ENCODE measurements around the gene GPRC5A.

The GPRC5A gene

DNA sequence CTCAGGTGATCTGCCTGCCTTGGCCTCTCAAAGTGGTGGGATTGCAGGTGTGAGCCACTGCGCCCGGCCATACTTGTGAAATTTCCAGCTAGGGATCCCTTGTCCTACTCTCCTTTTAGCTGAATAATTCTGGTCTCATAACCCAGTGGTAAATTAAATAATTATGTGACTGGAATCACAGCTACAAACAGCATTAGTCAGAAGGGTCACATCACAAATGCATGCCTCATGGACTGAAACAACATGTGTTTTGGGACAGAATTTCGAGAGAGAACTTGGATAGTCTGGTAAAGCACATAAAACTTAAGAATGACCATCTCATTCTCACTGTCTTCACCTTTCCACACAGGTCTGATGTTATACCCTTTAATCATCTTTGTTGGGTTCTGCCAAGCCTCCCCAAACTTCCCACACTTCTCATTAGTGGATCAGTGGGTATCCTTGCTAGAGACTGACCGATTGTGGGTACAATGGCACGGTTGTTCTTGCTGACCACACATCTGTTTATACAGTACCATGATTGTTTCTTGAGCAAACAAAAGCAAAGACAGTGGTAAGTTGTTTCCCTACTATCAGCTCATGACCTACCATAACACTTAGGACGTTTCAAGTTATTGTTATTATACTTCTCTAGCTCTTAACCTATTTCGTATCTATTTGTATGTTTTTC lies 55.5 kb downstream of the GPRC5A start:
- DNase-seq, result no peak

DNA sequence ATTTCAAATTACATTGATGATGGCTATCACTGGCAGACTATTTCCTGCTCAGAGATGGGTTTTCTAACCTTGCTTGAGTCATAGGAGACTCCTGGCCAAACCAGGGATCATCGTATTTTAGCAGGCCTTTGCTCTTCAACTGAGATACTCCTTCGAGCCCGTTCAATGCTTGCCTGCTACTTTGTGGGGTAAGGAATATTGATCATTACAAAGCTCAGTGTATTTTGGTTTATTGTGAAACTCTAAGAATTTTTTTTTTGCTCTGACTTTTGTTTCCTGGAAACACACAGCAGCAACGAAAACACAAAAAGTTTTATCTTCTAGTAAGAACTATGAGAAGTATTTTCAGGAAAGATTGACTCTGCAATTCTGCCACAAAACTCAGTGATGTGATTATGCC lies 56.5 kb downstream of the GPRC5A start:
- no peak for DNase-seq

GRCh38 chr12:12951504-12951903 lies 60.1 kb downstream of the GPRC5A start:
- no peak for DNase-seq

DNA sequence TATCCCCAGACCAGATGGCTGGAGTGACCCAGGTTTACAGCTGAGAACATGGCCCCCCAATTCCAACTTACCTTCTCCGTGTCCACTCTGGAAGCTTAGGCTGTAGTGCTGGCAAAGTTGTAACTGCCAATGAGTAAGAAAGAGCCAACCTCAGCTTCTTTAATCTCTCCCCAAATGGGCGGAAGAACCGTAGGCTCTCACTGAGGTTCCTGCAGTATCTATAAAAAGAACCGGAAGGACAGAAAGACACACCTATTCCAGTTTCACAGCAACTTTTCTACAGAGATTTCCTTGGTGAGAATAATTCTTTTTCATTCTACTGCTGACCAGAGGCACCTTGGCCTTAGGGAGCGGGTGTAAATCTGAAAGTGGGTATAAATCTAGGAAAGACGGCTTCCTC lies 60.7 kb downstream of the GPRC5A start, which contains the start of gene GPRC5D:
TSS of gene GPRC5D (minus strand) at position 135 of the 400 bp plus-strand sequence. CDS start 1,786 bp downstream, outside the sequence.
- no peak for DNase-seq

- DNase-seq, result no peak
These were observed 63.0 kb downstream of the GPRC5A start for GRCh38 chr12:12954356-12954755.

- DNase-seq, result no peak
These were observed 63.7 kb downstream of the GPRC5A start for GRCh38 chr12:12954878-12955625.

DNA sequence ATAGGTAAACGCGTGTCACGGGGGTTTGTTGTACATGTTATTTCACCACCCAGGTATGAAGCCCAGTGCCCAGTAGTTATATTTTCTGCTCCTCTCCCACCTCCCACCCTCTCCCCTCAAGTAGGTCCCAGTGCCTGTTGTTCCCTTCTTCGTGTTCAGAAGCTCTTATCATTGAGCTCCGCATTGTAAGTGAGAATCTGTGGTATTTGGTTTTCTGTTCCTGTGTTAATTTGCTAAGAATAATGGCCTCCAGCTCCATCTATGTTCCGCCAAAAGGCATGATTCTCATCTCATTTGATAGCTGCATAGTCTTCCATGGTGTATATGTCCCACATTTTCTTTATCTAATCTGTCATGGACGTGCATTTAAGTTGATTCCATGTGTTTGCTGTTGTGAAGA lies 67.5 kb downstream of the GPRC5A start:
- DNase-seq, result no peak

- DNase-seq, result no peak
These were observed 69.4 kb downstream of the GPRC5A start for GRCh38 chr12:12960639-12961209.

DNA sequence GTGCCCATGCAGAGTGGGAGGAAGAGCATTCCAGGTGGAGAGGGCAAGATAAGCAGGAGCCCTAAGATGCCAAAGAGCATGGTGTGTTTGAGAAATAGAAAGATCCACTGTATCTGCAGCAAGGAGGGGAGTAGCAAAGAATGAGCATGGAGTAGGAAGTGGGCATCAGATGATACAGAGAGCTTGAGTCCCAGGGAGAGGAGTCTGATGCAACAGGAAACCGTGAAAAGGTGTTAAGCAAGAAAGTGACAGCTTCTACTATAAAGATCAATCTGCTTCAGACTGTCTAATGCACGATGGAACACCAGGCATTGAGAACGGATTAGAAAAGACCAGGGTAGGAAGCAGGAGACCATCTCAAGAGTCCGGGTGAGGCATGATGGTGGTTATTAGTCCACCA lies 72.9 kb downstream of the GPRC5A start:
- no peak for DNase-seq

GRCh38 chr12:12965836-12966235 lies 74.5 kb downstream of the GPRC5A start:
- no peak for DNase-seq

Measured in HCEC 1CT (cell line).